ENCODE results near the gene COL13A1. TPM values are rescaled to one million over a fixed set of nuclear protein-coding genes. Genes with fewer than 3 reads are reported as not detected.

Gene COL13A1
- total RNA-seq, 3 donors from 2014 or later (not counting 1 experiment from before 2014, with no cell fraction given) = 5.2 to 22.0 (median 10.3) TPM

Other genes with a start within 250 kb of the COL13A1 start
- not detected for gene NEUROG3, start 228.5 kb upstream of the COL13A1 start, total RNA-seq
- gene FAM241B, start 171.7 kb upstream of the COL13A1 start, total RNA-seq = 1 to 10 TPM in 2 of 3 donors, not detected in 1; 1.1 to 1.3 TPM

All from natural killer cell (primary cell).